HUES64 (cell line): ENCODE results near the gene SLC13A4.

Experiments used
- H3K27ac ChIP-seq: 2 replicates; pipeline ENCODE4 v1.7.0; 2013; ENCODE audit warnings: low read depth, low read length, inconsistent platforms
- H3K27me3 ChIP-seq: 2 replicates; pipeline ENCODE4 v1.6.1; 2013; ENCODE audit warnings: mild to moderate bottlenecking, low read length; ENCODE audit not compliant: insufficient read depth
- H3K36me3 ChIP-seq: 2 replicates; pipeline ENCODE4 v1.6.1; 2013; ENCODE audit warnings: mild to moderate bottlenecking, low read length; ENCODE audit not compliant: insufficient read depth
- H3K4me1 ChIP-seq: 2 replicates; pipeline ENCODE4 v1.6.1; 2013; ENCODE audit warnings: mild to moderate bottlenecking, low read length, moderate library complexity; ENCODE audit not compliant: insufficient read depth
- H3K4me3 ChIP-seq: 2 replicates; pipeline ENCODE4 v1.5.1; 2013; ENCODE audit warnings: mild to moderate bottlenecking, low read length, moderate library complexity
- H3K9ac ChIP-seq: 2 replicates; pipeline ENCODE4 v1.6.1; 2013; ENCODE audit warnings: mild to moderate bottlenecking, low read depth, low read length
- H3K9me3 ChIP-seq: 2 replicates; pipeline ENCODE4 v1.6.1; 2013; ENCODE audit warnings: low read depth, low read length; ENCODE audit not compliant: insufficient read depth
- WGBS: fragments of 150-250, 120-280 bp; methylation state at CpG from one replicate; pipeline ENCODE4 v1.1.7; 2013; ENCODE audit warnings: missing lambda C conversion rate; 5-methylcytosine and 5-hydroxymethylcytosine counted together

The SLC13A4 gene

GRCh38 chr7:135685306-135686084 is 42.5 kb downstream of the SLC13A4 start:
- Histone ChIP-seq H3K4me1 (no peaks in the 10 kb centered on the region), H3K4me3 (no peak overlapping the region), H3K9me3 (no peaks in the 10 kb centered on the region), H3K9ac (no peak overlapping the region), H3K27me3 (no peaks in the 10 kb centered on the region), H3K36me3 (peaks cover 8% of the 10 kb centered on the region; the same call in 1 of the 2 replicates), H3K27ac (no peak overlapping the region)
- 91% methylated on average over 9 of the region's 9 CpGs for WGBS

- Histone ChIP-seq H3K4me3 (no peak overlapping the region), H3K9ac (no peak overlapping the region), H3K36me3 (peaks cover 8% of the 10 kb centered on the region; the same call in 1 of the 2 replicates), H3K9me3 (no peaks in the 10 kb centered on the region), H3K27ac (no peak overlapping the region), H3K27me3 (no peaks in the 10 kb centered on the region), H3K4me1 (no peaks in the 10 kb centered on the region)
- WGBS, result 92% methylated on average over 5 of the region's 5 CpGs
Observed at GRCh38 chr7:135684699-135685098, 43.3 kb downstream of the SLC13A4 start.

- Histone ChIP-seq H3K9ac (no peak overlapping the region), H3K27ac (no peak overlapping the region), H3K27me3 (no peaks in the 10 kb centered on the region), H3K4me3 (no peak overlapping the region), H3K4me1 (no peaks in the 10 kb centered on the region), H3K36me3 (peaks cover 6% of the 10 kb centered on the region; the same call in 1 of the 2 replicates), H3K9me3 (no peaks in the 10 kb centered on the region)
- 62% methylated on average over 3 of the region's 3 CpGs for WGBS
Observed at GRCh38 chr7:135684136-135684535, 43.9 kb downstream of the SLC13A4 start.

- no peaks in the 10 kb centered on the region for H3K27me3 ChIP-seq
- peaks cover 6% of the 10 kb centered on the region; the same call in 1 of the 2 replicates for H3K36me3 ChIP-seq
- 87% methylated on average over 3 of the region's 3 CpGs for WGBS
- H3K9ac ChIP-seq, result no peak overlapping the region
- no peak overlapping the region for H3K4me3 ChIP-seq
- no peaks in the 10 kb centered on the region for H3K4me1 ChIP-seq
- no peaks in the 10 kb centered on the region for H3K9me3 ChIP-seq
- H3K27ac ChIP-seq, result no peak overlapping the region
Observed at GRCh38 chr7:135683609-135684008, 44.4 kb downstream of the SLC13A4 start.

- H3K36me3 ChIP-seq, result peaks cover 16% of the 10 kb centered on the region
- no peak overlapping the region for H3K4me3 ChIP-seq
- H3K4me1 ChIP-seq, result no peaks in the 10 kb centered on the region
- WGBS, result 85% methylated on average over 3 of the region's 3 CpGs
- no peaks in the 10 kb centered on the region for H3K27me3 ChIP-seq
- no peak overlapping the region for H3K9ac ChIP-seq
- H3K9me3 ChIP-seq, result no peaks in the 10 kb centered on the region
- H3K27ac ChIP-seq, result no peak overlapping the region
Observed at GRCh38 chr7:135682191-135682590, 45.8 kb downstream of the SLC13A4 start.

- 78% methylated on average over 5 of the region's 5 CpGs for WGBS
- Histone ChIP-seq H3K4me1 (no peaks in the 10 kb centered on the region), H3K27me3 (no peaks in the 10 kb centered on the region)
Observed at GRCh38 chr7:135681762-135682161, 46.2 kb downstream of the SLC13A4 start.

GRCh38 chr7:135678612-135679575 is 49.1 kb downstream of the SLC13A4 start:
- Histone ChIP-seq H3K4me1 (no peaks in the 10 kb centered on the region), H3K36me3 (peaks cover 49% of the 10 kb centered on the region), H3K4me3 (no peak overlapping the region), H3K27ac (no peak overlapping the region), H3K9me3 (no peaks in the 10 kb centered on the region), H3K9ac (no peak overlapping the region), H3K27me3 (no peaks in the 10 kb centered on the region)
- 93% methylated on average over 3 of the region's 4 CpGs for WGBS

More at GRCh38 chr7:135681762-135682161, 46.2 kb downstream of the SLC13A4 start:
- no peak overlapping the region for H3K27ac ChIP-seq
- peaks cover 20% of the 10 kb centered on the region for H3K36me3 ChIP-seq
- H3K9ac ChIP-seq, result no peak overlapping the region
- no peak overlapping the region for H3K4me3 ChIP-seq
- H3K9me3 ChIP-seq, result no peaks in the 10 kb centered on the region

GRCh38 chr7:135673360-135673706 is 54.7 kb downstream of the SLC13A4 start:
- H3K27me3 ChIP-seq, result no peaks in the 10 kb centered on the region
- peaks cover 51% of the 10 kb centered on the region for H3K36me3 ChIP-seq
- H3K9me3 ChIP-seq, result no peaks in the 10 kb centered on the region
- H3K4me1 ChIP-seq, result 0 out of 2 replicates have a peak, but pooled peaks cover 3% of the 10 kb centered on the region
- no peak overlapping the region for H3K9ac ChIP-seq
- 91% methylated on average over 6 of the region's 6 CpGs for WGBS
- no peak overlapping the region for H3K27ac ChIP-seq
- no peak overlapping the region for H3K4me3 ChIP-seq

- Histone ChIP-seq H3K36me3 (peaks cover 47% of the 10 kb centered on the region), H3K27ac (no peak overlapping the region), H3K9me3 (no peaks in the 10 kb centered on the region), H3K27me3 (no peaks in the 10 kb centered on the region), H3K9ac (no peak overlapping the region), H3K4me1 (0 out of 2 replicates have a peak, but pooled peaks cover 3% of the 10 kb centered on the region), H3K4me3 (no peak overlapping the region)
- WGBS, result 82% methylated on average over 3 of the region's 3 CpGs
Observed at GRCh38 chr7:135672560-135673359, 55.2 kb downstream of the SLC13A4 start.

- Histone ChIP-seq H3K27ac (no peak overlapping the region), H3K27me3 (no peaks in the 10 kb centered on the region), H3K9me3 (no peaks in the 10 kb centered on the region), H3K36me3 (peaks cover 21% of the 10 kb centered on the region), H3K4me1 (0 out of 2 replicates have a peak, but pooled peaks cover 3% of the 10 kb centered on the region), H3K9ac (no peak overlapping the region), H3K4me3 (no peak overlapping the region)
- 91% methylated on average over 1 of the region's 1 CpG for WGBS
Observed at GRCh38 chr7:135670179-135670578, 57.8 kb downstream of the SLC13A4 start.
